Measurements from ENCODE around the gene CROCC2.

DNA sequence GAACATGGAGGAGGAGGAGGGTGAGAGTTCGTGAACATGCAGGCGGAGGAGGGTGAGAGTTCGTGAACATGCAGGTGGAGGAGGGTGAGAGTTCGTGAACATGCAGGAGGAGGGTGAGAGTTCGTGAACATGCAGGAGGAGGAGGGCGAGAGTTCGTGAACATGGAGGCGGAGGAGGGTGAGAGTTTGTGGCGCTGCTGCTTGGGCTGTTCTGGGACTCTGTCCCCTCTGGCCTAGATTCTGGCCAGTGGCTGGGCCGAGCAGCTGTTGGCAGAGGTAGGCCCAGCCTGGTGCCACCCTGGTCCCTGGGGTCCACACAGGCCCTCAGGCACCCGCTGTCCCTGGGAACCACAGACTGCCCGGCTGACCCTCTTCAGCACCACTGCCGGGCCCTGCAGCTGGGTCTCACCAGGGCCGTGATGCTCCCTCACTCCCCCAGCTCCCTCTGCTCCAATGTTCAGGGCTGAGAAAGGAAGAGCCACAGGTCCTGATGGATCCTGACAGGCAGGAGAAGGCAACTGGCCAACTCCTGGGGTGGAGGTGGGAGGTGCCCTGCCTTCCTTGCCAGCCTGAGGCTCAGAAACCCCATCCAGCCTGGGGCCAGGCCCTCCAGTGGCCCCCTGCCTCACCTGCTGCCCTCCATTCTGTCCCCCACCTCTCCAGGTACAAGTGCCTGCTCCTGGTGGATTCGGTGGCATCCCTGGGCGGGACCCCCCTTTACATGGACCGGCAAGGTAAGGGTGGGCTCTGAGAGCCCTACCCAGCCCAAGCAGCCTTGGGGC lies 33.6 kb upstream of the CROCC2 start:
- TF ChIP-seq, protein P1, sequence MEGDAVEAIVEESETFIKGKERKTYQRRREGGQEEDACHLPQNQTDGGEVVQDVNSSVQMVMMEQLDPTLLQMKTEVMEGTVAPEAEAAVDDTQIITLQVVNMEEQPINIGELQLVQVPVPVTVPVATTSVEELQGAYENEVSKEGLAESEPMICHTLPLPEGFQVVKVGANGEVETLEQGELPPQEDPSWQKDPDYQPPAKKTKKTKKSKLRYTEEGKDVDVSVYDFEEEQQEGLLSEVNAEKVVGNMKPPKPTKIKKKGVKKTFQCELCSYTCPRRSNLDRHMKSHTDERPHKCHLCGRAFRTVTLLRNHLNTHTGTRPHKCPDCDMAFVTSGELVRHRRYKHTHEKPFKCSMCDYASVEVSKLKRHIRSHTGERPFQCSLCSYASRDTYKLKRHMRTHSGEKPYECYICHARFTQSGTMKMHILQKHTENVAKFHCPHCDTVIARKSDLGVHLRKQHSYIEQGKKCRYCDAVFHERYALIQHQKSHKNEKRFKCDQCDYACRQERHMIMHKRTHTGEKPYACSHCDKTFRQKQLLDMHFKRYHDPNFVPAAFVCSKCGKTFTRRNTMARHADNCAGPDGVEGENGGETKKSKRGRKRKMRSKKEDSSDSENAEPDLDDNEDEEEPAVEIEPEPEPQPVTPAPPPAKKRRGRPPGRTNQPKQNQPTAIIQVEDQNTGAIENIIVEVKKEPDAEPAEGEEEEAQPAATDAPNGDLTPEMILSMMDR (IDR thresholded peaks at IDR 0.05): no peak
- TF ChIP-seq EZH2 (IDR thresholded peaks at IDR 0.05; ENCODE audit: borderline replicate concordance, insufficient read depth, low read depth, low read length, poor library complexity, severe bottlenecking): no peak

Data from B cell (primary cell).